HG03521 (cell line): ENCODE data around the gene COL16A1.

Experiments
- ATAC-seq: cut with Tn5 transposase; IDR thresholded peaks from one replicate; pipeline ENCODE4 v1.9.1; 2021; ENCODE audit warnings: mild to moderate bottlenecking, moderate library complexity; ENCODE audit not compliant: unreplicated experiment

The COL16A1 gene

GRCh38 chr1:31651089-31651420, 52.8 kb downstream of the COL16A1 start:
- ATAC-seq, result no peak

GRCh38 chr1:31650161-31651088, 53.4 kb downstream of the COL16A1 start:
- no peak for ATAC-seq

GRCh38 chr1:31648641-31649357, 55.0 kb downstream of the COL16A1 start:
- no peak for ATAC-seq

GRCh38 chr1:31648190-31648589, 55.6 kb downstream of the COL16A1 start:
- no peak for ATAC-seq

- no peak for ATAC-seq
These were observed 56.7 kb downstream of the COL16A1 start for GRCh38 chr1:31647106-31647505.

- ATAC-seq, result no peak
These were observed 57.4 kb downstream of the COL16A1 start for GRCh38 chr1:31646259-31646960.

- no peak for ATAC-seq
These were observed 58.6 kb downstream of the COL16A1 start for GRCh38 chr1:31645274-31645568.

- ATAC-seq, result peak; percentile 91
These were observed 59.1 kb downstream of the COL16A1 start, which contains the start of gene PEF1 for GRCh38 chr1:31644560-31645273. TSS of gene PEF1 (minus strand) at chr1:31644876. CDS start at chr1:31644864, 12 bp downstream.

GRCh38 chr1:31643976-31644559, 59.7 kb downstream of the COL16A1 start:
- no peak for ATAC-seq

GRCh38 chr1:31642897-31643296, 60.9 kb downstream of the COL16A1 start:
- no peak for ATAC-seq

GRCh38 chr1:31642366-31642765, 61.5 kb downstream of the COL16A1 start:
- no peak for ATAC-seq

GRCh38 chr1:31640964-31641363, 62.9 kb downstream of the COL16A1 start:
- ATAC-seq, result no peak

GRCh38 chr1:31640179-31640578, 63.6 kb downstream of the COL16A1 start:
- ATAC-seq, result no peak

GRCh38 chr1:31639543-31639942, 64.3 kb downstream of the COL16A1 start:
- no peak for ATAC-seq

GRCh38 chr1:31637915-31638673, 65.7 kb downstream of the COL16A1 start:
- ATAC-seq, result no peak

GRCh38 chr1:31633117-31633516, 70.7 kb downstream of the COL16A1 start:
- ATAC-seq, result no peak

GRCh38 chr1:31632649-31633048, 71.2 kb downstream of the COL16A1 start:
- ATAC-seq, result no peak

GRCh38 chr1:31628931-31629556, 74.8 kb downstream of the COL16A1 start:
- no peak for ATAC-seq

GRCh38 chr1:31627930-31628559, 75.8 kb downstream of the COL16A1 start:
- ATAC-seq, result no peak
